Stimulated activated CD4-positive, alpha-beta T cell treated with anti-CD3 and anti-CD28 coated beads, Interleukin-12 subunit alpha, Interleukin-12 subunit beta, amount 100 ng/mL, for 24 hours (primary cell): ENCODE results near the gene ZNF414.
A peak's percentile ranks its signal among the peaks of the same experiment; 100 is the strongest.
"Not testable (repeated sequence)": the region's sequence is repeated elsewhere in the genome, so short reads cannot be mapped to it uniquely, and the experiment has no call there.

Experiments
- DNase-seq, 2 experiments: peaks; one replicate each; pipeline ENCODE4 v3.0.0-alpha.2; 2020; ENCODE audit warnings: low read depth in 2 of 2

ZNF414 gene, protein sequence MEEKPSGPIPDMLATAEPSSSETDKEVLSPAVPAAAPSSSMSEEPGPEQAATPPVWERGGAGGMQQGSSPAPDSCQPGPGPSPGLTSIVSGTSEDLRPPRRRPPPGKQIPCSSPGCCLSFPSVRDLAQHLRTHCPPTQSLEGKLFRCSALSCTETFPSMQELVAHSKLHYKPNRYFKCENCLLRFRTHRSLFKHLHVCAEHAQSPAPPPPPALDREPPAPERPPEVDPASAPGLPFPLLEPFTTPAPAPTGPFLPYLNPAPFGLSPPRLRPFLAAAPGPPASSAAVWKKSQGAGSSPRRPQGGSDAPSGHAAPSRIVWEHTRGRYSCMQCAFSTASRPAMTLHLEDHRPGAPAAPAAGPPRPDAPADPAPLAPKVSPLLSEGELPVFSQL

GRCh38 chr19:8513687-8514504 lies at the start of gene ZNF414:
ZNF414 (minus strand) TSS chr19:8514167; CDS start chr19:8514046, 121 bp downstream.
- DNase-seq: peak; percentile 93 to 97

DNA sequence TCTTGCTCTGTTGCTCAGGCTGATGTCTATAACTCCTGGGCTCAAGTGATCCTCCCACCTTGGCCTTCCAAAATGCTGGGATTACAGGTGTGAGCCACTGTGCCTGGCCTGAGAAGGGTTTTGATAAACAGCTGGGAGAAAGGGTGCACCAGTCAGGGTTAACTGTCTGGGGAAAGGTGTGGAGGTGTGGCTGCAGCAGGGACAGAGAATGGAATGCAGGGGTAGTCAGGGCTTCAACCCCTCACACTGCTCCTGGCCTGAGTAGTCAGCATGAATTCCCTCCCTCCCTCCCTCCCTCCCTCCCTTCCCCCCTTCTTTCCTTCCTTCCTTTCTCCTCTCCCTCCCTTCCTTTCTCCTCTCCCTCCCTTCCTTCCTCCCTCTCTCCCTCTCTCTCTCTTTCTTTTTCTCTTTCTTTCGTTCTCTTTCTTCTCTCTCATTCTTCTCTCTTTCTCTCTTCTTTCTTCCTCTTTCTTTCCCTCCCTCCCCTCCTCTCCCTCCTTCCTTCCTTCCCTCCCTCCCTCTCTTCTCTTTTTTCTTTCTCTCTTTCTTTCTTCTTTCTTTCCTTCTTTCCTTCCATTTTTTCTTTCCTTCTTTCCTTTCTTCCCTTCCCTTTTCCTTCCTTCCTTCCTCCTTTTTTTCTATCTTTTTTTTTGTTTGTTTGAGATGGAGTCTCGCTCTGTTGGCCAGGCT lies 47.3 kb upstream of the ZNF414 start:
- DNase-seq: no peak

DNA sequence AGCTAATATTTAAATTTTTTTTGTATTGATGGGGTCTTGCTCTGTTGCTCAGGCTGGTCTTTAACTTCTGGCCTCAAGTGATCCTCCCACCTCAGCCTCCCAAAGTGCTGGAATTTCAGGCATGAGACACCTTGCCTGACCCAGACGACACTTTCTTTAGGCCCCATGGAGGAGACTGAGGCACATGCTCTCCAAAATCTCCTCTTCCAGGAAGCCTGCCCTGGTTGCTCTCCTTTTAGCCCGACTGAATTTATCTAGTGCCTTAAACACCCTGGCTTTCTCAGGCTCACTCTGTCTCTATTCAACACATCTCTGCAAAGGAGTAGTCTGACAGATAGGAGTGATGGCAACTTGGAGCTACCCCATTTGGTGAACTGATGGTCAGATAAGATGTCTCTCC lies 44.4 kb upstream of the ZNF414 start:
- DNase-seq: no peak

DNA sequence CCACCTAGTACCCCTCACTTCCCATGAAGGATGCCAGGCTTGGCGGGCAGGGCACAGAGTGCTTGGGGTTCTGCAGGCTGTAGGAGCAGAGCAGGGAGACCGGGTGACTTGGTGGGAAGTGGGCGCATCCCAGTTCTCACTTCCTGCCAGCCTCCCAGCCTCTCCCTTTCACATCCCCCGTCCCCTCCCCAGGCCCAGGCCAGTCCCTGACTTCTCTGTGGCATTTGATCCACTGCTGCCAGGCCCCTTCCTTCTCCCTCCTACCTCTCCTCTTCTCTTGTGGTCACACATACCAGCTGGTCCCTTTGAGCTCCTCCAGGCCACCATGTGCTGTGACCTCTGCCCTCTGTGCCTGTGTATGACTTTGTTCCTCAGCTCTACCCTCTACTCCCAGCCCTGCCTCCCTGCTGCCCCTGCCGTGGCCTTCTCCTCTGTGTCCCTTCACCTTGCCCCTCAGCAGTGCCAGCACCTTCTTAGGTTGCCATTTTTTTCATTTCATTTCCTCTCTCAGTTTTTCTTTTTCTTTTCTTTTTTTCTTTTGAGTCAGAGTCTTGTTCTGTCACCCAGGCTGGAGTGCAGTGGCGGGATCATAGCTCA lies 43.8 kb upstream of the ZNF414 start:
- no peak for DNase-seq

- DNase-seq: not testable (repeated sequence)
Measured at GRCh38 chr19:8553729-8554128, 39.8 kb upstream of the ZNF414 start.

- DNase-seq: no peak
Measured at GRCh38 chr19:8552810-8553209, 38.8 kb upstream of the ZNF414 start.

DNA sequence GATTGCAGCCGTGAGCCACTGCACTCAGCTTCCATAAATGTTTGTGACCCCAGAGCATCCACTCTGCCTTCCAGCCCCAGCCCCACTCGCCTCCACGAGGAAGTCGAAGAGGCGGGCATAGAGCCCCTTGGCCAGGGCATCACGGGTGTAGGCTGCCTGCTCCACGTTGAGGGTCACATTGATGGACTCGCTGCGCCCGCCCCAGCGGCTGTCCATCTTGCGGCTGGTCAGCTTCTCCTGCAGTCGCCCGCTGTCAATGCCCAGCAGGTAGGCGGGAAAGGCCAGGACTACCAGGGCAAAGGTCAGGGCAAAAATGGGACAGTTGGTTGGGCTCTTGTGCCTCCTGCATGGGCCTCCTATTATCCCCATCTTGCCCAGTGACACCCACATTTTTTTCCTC lies 36.1 kb upstream of the ZNF414 start:
- no peak for DNase-seq

GRCh38 chr19:8545743-8546142 lies 31.8 kb upstream of the ZNF414 start:
- no peak for DNase-seq

GRCh38 chr19:8544168-8544567 lies 30.2 kb upstream of the ZNF414 start:
- no peak for DNase-seq

DNA sequence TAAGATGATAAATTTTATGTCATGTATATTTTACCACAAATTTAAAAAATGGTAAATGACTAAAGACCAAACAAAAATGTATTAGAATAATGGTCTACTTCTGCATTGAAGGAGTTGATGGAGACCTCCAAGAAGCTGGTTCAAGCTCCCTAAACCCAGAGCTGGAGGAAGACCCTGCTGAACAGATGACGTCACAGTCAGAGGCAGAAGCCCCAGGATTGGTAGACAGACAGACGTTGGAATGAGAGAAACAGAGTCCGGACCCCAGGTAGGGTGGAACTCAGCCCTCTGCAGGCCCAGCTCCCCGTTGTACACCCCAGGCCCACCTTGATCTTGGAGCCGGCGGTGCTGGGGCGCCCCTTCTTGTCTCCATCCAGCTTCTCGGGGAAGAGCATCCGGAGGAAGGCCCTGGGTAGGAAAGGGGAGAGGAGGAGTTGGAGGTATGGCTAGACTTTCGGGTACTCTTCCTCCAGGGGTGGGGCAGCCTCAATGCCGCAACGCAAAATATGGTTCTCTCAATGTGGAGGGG lies 25.7 kb upstream of the ZNF414 start:
- no peak for DNase-seq

- DNase-seq: no peak
Measured at GRCh38 chr19:8537099-8537498, 23.1 kb upstream of the ZNF414 start.

GRCh38 chr19:8536282-8536681 lies 22.3 kb upstream of the ZNF414 start:
- DNase-seq: no peak

DNA sequence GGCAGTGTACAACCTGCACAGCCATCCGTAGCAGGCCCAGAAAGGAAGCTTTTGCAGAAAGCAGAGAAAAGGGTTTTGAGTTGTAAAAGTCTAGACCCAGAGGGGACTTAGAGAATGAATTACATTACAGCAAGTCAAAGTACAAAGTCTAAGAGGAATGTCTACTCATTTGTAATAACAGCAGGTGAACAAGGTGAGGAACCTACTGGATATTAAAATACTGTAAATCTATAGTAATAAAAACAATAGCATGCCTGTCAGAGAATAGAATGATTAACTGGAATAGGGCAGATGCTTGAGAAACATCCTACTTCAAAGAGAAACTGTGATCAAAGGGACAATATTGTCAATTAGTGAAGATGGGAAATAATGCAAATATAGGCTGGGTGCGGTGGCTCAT lies 18.3 kb upstream of the ZNF414 start:
- DNase-seq: no peak

DNA sequence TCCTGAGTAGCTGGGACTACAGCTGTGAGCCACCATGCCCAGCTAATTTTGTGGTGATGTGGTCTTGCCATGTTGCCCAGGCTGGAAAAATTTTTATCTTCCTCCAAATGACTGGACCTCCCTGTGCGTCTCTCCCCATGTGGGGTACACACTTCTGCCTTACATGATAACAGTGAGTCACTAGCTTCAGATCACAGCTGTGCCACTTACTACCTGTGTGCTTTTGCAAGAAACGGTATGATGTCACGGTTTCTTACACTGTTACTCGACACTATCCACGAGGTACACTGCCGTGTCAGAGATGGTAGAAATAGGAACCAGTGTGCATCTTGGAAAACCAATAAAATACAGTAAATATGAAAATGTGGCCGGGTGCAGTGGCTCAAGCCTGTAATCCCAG lies 17.5 kb upstream of the ZNF414 start:
- no peak for DNase-seq

GRCh38 chr19:8530061-8530679 lies 16.2 kb upstream of the ZNF414 start:
- no peak for DNase-seq

- DNase-seq: no peak
Measured at GRCh38 chr19:8529369-8530006, 15.5 kb upstream of the ZNF414 start.

- no peak for DNase-seq
Measured at GRCh38 chr19:8528500-8528899, 14.5 kb upstream of the ZNF414 start.

DNA sequence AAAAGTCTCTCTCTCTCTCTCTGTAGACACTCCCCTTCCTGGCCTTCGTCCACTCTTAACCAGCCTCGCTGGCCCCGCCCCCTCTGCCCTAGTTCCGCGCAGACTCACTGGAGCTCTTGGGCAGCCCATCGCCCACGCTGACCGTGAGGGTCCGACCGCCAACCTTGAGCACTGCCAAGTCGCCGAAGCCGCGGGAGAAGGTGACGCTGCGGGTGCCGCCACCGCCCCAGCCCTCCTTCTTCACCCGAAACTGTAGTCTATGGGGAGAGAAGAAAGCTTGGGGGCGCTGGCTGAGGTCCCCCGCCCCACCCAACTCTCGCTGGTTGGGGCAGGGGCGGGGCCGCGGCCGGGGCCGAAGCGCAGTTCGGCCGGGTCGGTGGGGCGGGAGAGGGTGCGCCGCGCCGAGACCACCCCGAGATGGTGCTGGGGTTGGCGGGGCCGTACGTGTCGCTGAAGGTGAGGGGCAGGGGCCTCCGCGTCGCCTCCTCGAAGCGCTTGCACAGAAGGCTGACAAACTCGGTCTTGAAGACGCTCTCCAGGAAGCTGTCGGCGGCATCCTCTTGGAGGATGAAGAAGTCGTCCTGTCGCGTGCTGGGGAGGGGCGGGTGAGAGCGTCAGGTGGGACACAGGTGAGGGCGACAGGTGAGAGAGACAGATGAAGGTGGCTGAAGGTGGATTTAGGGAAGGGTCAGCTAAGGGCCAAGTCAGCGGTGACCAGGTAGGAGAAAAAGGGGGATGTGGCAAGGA lies 12.6 kb upstream of the ZNF414 start:
- no peak for DNase-seq

DNA sequence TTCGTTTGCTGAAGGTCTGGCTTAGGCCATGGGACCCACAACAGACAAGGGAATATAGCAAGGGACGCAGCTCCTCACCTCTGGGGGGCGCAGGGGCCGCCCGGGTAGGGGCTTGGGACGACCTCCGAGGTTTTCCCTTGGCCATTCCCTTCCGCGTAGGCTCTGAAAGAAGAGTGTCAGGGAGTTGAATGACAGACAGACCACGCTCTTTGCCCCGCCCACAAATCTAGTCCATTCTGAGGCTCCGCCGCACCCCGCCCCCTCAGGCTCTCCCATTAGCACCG lies 11.4 kb upstream of the ZNF414 start:
- no peak for DNase-seq

- no peak for DNase-seq
Measured at GRCh38 chr19:8519388-8519787, 5.4 kb upstream of the ZNF414 start.
